Spleen (tissue), 7 donors: ENCODE results near the gene FTL.
A peak's percentile ranks its signal among the peaks of the same experiment; 100 is the strongest.

Source experiments
- POLR2A ChIP-seq, 3 donors: fragments of 450-650 bp; IDR thresholded peaks; one replicate each; pipeline ENCODE4 v1.5.1; 2017; ENCODE audit warnings: antibody characterized with exemption in 3 of 3, mild to moderate bottlenecking in 1 of 3
- POLR2AphosphoS5 ChIP-seq, 3 donors: sonication (generic); formaldehyde crosslinking; IDR thresholded peaks; one replicate each; pipeline ENCODE4 v1.5.1; 2017; ENCODE audit warnings: antibody characterized with exemption in 3 of 3
- TF ChIP-seq, protein P1 (sequence below), 11 experiments: fragments of 200-600 bp in 7 of 11; fragments of 450-650 bp in 4 of 11; sonication (generic) in 4 of 11; IDR thresholded peaks in 8 of 11; conservative IDR thresholded peaks in 3 of 11; 1 replicate in 7 of 11; 2 replicates in 4 of 11; pipeline versions ENCODE4 v1.4.0 to v1.8.0; 2016 to 2021; ENCODE audit warnings: antibody characterized with exemption in 11 of 11, inconsistent platforms in 4 of 11, mild to moderate bottlenecking in 1 of 11
- donor health status: DM: no; HTN: no; CAD: no; lungs with moderate emphysema.
- donor health status: DM: no; HTN: no; CAD: no.
- donor health status: DM: no; HTN: no; CAD: no.

DNA sequence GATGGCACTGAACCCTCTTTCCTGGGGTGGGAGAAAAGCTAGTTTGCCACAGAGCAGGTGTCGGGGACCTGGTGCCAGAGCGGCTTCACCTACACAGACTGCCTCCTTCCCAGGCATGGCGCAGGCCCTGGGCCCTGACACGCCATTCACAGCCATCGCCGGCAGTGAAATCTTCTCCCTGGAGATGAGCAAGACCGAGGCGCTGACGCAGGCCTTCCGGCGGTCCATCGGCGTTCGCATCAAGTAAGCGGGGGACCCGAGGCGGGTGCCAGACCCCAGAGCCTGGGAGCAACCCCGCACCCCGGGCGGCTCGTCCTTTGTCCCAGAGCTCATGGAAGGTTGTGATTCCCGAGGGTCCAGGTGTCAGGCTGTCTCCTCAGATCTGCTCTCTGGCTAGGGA, 41.8 kb downstream of the FTL start:
- TF ChIP-seq, protein P1, sequence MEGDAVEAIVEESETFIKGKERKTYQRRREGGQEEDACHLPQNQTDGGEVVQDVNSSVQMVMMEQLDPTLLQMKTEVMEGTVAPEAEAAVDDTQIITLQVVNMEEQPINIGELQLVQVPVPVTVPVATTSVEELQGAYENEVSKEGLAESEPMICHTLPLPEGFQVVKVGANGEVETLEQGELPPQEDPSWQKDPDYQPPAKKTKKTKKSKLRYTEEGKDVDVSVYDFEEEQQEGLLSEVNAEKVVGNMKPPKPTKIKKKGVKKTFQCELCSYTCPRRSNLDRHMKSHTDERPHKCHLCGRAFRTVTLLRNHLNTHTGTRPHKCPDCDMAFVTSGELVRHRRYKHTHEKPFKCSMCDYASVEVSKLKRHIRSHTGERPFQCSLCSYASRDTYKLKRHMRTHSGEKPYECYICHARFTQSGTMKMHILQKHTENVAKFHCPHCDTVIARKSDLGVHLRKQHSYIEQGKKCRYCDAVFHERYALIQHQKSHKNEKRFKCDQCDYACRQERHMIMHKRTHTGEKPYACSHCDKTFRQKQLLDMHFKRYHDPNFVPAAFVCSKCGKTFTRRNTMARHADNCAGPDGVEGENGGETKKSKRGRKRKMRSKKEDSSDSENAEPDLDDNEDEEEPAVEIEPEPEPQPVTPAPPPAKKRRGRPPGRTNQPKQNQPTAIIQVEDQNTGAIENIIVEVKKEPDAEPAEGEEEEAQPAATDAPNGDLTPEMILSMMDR (IDR thresholded peaks at IDR 0.05 in 8 of 11, conservative IDR thresholded peaks at IDR 0.05 in 3 of 11), result no peak
- TF ChIP-seq POLR2A (IDR thresholded peaks at IDR 0.05) (no peak), POLR2AphosphoS5 (IDR thresholded peaks at IDR 0.05) (peak in 1 of 3 donors; percentile 6)
